Activated T-cell treated with anti-CD3 and anti-CD28 coated beads, Interleukin-2, amount 50 U/mL, for 48 hours (primary cell): ENCODE data around the gene RICTOR.
"Not testable (repeated sequence)": the region's sequence is repeated elsewhere in the genome, so short reads cannot be mapped to it uniquely, and the experiment has no call there.

Experiments used
- DNase-seq, 2 experiments: peaks; one replicate each; pipeline ENCODE4 v3.0.0-alpha.2; 2020

RICTOR gene

GRCh38 chr5:39055768-39056398 is 18.3 kb downstream of the RICTOR start:
- no peak for DNase-seq

- no peak for DNase-seq
Measured at GRCh38 chr5:39055027-39055767, 19.0 kb downstream of the RICTOR start.

DNA sequence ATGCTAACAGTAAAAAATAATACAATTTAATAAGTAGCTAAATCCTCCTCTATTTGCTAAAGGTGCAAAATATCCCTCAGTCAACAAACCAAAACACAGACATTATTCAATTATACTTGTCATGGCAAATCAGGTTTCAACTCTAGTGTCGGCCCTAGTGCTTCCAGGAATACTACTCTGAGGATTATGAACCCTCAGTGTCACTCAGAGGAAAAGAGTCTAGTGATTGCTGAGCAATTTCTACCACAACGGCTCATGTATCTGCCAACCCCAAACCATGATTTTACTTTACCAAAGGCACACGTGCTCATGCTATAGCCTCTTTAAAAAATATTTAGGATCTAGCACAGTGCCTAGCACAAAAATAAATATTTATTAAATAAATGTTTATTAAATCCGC is 21.0 kb downstream of the RICTOR start:
- DNase-seq: no peak

DNA sequence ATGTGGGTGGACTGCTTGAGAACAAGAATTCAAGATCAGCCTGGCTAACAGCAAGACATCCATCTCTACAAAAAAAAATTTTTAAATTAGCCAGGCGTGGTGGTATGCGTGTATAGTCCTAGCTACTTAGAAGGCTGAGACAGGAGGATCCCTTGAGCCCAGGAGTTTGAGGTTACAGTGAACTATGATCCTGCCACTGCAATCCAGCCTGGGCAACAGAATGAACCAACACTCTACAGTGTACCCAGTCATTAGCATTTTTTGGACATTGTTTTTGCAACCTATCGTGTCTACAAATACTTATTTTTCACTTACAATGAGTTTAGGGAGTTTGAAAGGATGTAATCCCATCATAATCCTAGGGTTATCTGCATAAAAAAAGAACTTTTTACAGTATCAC is 22.1 kb downstream of the RICTOR start:
- no peak for DNase-seq

DNA sequence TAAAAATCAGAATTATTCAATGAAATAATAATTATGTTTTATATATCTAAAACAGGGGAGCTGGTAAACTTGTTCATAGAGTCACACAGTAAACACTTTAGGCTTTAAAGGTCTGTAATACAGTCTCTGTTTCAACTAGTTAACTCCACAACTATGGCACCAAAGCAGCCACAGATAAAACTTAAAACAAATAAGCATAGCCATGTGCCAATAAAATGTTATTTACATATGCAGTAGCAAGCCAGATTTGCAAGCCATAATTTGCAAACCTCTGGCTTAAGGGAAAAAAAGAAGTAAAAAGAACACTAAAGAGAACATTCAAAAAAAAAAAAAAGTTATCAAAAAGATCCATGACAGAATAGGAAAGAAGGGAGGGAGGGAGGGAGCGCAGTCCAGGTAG is 24.9 kb downstream of the RICTOR start:
- no peak for DNase-seq

- no peak for DNase-seq
Measured at GRCh38 chr5:39040875-39041274, 33.3 kb downstream of the RICTOR start.

- DNase-seq: not testable (repeated sequence)
Measured at GRCh38 chr5:39034493-39034892, 39.7 kb downstream of the RICTOR start.

DNA sequence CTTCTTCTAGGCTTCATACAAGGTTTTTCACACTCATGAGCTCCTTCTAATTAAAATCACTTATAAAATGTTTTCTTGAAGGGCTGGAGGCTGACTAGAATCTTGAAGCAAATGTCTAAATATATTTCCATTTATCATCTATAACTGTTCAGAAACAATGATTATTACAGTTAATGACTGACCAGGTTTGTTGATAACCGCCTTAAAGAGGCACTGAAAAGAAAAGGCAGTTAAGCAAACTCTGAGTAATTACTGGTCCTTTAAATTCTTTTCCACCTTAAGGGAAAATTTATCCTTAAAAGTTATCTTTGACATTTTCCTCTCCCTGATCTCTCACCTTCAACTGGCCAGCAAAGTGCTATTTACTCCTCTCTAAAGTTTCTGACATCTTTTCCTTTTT is 43.2 kb downstream of the RICTOR start:
- no peak for DNase-seq

GRCh38 chr5:39025456-39025855 is 48.7 kb downstream of the RICTOR start:
- no peak for DNase-seq

DNA sequence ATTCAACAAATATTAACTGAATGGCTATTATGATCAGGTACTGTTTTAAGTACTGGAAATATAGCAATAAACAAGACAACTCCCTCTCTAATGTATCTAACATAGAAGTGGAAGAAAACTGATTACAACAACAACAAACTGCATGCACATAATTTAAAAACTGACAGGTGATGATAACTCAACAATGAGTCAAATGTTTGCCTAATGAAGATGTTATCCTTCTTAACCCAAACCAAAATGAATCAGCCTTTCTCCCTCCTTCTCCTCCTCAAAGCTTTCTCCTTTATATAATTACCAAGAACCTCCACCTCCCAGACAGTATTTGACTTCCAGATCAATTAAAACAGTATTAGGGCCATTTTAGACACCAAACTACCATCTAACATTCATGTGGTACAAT is 49.3 kb downstream of the RICTOR start:
- DNase-seq: no peak

DNA sequence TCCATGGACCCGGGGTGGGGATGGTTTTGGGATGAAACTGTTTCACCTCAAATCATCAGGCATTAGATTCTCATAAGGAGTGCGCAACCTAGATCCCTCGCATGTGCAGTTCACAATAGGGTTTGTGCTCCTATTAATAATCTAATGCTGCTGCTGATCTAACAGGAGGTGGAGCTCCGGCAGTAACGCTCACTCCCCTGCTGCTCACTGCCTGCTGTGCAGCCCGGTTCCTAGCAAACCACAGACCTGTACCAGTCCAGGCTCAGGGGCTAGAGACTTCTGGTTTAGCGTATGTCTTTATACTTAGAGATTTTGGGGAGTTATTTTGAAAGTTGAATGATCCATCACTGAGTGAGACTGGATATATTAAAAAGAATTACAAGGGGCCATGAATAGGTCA is 50.2 kb downstream of the RICTOR start:
- no peak for DNase-seq

DNA sequence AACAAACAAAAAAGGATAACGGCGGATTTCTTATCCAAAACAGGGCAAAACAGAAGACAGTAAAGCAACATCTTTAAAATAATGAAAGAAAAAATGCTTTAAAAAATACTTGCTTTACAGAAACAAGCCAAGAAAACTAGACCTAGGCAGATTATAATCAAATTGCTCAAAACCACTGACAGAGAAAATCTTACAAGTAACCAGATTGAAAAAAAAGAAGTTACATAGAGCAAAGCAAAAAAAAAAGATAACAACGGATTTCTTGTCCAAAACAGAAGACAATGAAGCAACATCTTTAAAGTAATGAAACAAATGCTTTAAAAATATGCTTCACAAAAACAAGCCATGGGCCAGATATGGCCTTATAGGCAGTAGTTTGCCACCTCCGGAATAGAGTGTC is 51.1 kb downstream of the RICTOR start:
- no peak for DNase-seq

DNA sequence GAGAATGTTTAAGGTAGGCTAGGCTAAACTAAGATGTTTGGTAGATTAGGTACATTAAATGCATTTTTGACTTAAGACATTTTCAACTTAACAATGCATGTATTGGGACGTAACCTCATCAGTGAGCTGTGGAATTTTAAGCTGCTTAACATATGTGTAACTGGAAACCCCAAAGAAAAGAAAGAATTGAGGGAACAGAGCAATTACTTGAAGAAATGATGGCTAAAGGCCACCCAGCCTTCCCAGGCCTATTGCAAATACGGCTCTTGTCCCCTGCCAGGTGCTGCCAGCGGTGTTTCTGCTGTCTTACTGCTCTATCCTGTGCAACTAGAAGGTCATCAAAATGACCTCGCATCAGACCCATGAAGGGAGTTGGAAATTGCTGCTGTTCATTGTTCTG is 52.0 kb downstream of the RICTOR start:
- DNase-seq: no peak

DNA sequence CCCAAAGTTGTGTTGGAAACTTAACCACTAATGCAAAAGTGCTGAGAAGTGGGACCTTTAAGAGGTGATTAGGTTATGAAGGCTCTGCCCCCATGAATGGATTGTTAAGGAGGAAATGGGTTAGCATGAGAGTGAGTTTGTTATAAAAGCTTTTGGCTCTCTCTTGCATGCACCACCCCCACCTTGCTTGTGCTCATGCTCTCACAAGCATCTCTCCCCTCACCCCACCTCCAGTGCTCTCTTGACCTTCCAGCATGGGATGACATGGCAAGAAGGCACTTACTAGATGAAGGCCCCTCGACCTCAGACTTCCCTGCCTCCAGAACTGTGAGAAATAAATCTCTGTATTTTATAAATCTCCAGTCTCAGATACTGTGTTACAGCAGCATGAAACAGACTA is 52.8 kb downstream of the RICTOR start:
- DNase-seq: no peak

- no peak for DNase-seq
Measured at GRCh38 chr5:39020458-39020857, 53.7 kb downstream of the RICTOR start.

DNA sequence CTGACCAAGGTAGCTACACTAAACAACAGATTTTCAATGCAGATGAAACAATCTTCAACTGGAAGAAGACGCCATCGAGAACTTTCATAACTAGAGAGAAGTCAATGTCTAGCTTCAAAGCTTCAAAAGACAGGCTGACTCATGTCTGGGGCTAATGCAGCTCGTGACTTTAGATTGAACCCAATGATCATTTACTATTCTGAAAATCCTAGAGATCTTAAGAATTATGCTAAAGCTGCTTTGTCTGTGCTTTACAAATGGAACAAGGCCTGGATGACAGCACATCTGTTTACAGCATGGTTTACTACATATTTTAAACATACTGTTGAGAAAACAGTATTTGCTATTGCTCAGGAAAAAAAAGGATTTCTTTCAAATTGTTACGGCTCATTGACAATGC is 54.9 kb downstream of the RICTOR start:
- no peak for DNase-seq

DNA sequence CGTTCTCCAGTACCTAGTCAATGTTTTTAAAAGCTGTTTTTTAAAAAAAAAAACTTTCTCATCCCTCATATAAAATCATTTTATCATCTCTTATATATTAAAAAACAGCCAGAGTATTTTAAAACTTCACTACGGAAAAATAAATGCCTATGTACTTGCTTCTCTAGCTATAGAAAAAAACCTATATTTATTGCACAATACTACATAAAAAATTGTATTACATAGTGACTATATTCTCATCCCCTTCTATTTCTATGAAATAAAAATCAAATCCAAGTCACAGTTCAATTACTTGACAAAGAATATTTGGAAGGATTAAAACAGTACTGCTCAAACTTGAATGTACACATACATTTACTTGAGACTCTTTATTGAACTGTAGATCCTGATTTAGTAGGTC is 56.7 kb downstream of the RICTOR start:
- no peak for DNase-seq

- no peak for DNase-seq
Measured at GRCh38 chr5:39016587-39017275, 57.5 kb downstream of the RICTOR start.

DNA sequence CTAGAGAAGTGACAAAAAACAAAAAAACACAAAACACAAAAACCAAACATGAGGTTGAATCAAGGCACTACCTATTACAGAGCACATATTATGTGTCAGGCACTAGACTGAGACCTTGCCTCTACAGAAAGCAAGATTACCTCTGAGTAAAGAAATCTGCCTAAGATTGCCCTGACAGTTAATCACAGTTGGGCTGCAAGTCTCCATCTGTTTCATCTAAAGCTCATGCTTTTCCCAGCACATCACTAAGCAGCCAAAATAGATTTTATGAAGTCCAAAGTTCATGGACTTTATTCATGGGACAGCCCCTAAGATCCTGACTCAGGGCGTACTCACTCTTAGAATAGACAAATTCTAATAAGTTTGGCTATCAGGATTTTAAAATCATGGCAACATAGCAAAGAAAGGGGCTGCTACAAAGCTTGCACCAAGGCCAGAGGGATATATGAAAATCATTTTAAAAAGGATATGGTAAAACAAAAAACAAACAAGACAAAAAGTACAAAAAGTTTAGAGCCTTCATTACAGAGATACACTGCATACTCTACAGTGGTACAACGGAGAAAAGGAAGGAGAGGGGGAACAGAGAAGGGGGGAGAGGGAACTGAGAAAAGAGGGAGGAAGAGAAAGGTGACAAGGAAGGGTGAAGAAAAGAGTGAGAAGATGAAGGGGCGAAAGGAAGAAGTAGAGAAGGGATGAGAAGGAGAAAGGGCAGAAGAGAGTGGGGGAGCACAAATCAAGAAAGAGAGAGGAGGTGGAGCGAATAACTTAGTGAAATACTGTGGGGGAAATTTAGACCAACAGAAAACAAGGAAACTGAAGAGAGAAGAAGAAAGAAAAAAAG is 58.2 kb downstream of the RICTOR start:
- DNase-seq: no peak

DNA sequence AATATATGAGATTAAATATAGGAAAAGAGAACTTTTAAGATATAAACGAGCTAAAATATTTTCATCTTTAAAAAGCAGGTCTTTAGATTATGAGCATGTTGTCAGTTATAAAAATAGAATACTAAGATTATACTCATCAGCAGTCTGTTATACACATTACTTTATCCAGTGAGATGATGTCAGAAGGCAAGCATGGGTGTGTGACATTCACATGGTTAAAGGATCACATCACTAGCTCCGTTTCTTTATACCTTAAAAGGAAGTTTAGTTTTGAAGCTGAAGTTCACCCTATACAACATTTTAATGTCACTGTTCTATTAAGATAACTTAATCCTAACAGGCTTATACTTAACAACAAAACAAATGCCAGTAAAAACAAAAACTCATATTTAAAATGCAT is 59.6 kb downstream of the RICTOR start:
- no peak for DNase-seq

DNA sequence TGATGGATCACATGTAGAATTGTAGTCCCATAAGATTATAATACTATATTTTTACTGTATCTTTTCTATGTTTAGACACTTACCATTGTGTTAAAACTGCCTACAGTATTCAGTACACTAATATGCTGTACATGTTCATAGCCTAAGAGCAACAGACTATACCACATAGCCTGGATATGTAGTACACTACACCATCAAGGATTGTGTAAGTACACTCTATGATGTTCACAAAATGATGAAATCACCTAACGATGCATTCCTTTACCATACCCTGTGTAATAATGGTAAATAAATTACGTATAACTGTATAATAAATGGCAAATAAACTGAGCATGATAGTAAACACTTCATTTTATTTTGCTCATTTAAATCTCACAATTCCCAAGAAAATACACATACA is 60.3 kb downstream of the RICTOR start:
- no peak for DNase-seq

DNA sequence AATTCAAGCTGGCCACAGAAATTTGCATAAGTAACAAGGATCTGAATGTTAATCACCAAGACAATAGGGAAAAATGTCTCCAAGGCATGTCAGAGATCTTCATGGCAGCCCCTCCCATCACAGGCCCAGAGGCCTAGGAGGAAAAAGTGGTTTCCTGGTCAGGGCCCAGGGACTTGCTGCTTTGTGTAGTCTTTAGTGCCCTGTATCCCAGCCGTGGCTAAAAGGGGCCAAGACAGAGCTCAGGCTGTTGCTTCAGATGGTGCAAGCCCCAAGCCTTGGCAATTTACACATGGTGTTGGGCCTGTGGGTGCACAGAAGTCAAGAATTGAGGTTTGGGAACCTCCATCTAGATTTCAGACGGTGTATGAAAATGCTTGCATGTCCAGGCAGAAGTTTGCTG is 63.2 kb downstream of the RICTOR start:
- DNase-seq: not testable (repeated sequence)

- no peak for DNase-seq
Measured at GRCh38 chr5:39009981-39010380, 64.2 kb downstream of the RICTOR start.
